HK-2 (cell line): ENCODE data around the gene INAVA.

Experiments
- DNase-seq: peaks from one replicate; pipeline ENCODE4 v3.0.0-alpha.2; 2018; ENCODE audit not compliant: unreplicated experiment

INAVA gene

GRCh38 chr1:200894712-200895442 lies at the start of gene INAVA:
Gene INAVA (plus strand): TSS chr1:200894900. CDS start chr1:200898401, 3,501 bp downstream.
- DNase-seq: peak; percentile 57

- no peak for DNase-seq
Measured at GRCh38 chr1:200845360-200845759, 49.3 kb upstream of the INAVA start.

GRCh38 chr1:200846398-200846797 lies 48.3 kb upstream of the INAVA start:
- no peak for DNase-seq

- no peak for DNase-seq
Measured at GRCh38 chr1:200849430-200849829, 45.3 kb upstream of the INAVA start.

- no peak for DNase-seq
Measured at GRCh38 chr1:200850554-200850953, 44.1 kb upstream of the INAVA start.

- no peak for DNase-seq
Measured at GRCh38 chr1:200856716-200857357, 37.9 kb upstream of the INAVA start.

GRCh38 chr1:200857804-200858203 lies 36.9 kb upstream of the INAVA start:
- no peak for DNase-seq

GRCh38 chr1:200861937-200862647 lies 32.6 kb upstream of the INAVA start:
- DNase-seq: no peak

- DNase-seq: no peak
Measured at GRCh38 chr1:200862713-200863415, 31.8 kb upstream of the INAVA start.

- DNase-seq: no peak
Measured at GRCh38 chr1:200866116-200866515, 28.6 kb upstream of the INAVA start.

- no peak for DNase-seq
Measured at GRCh38 chr1:200866521-200866920, 28.2 kb upstream of the INAVA start.

- DNase-seq: no peak
Measured at GRCh38 chr1:200867018-200867811, 27.5 kb upstream of the INAVA start.

GRCh38 chr1:200869376-200869752 lies 25.3 kb upstream of the INAVA start:
- no peak for DNase-seq

GRCh38 chr1:200869753-200870391 lies 24.8 kb upstream of the INAVA start:
- DNase-seq: no peak

- DNase-seq: no peak
Measured at GRCh38 chr1:200872446-200873115, 22.1 kb upstream of the INAVA start, which contains the start of gene GPR25. Gene GPR25 (plus strand): TSS chr1:200872981. CDS start chr1:200873038, 57 bp downstream.

- no peak for DNase-seq
Measured at GRCh38 chr1:200873116-200873670, 21.5 kb upstream of the INAVA start.

- no peak for DNase-seq
Measured at GRCh38 chr1:200873671-200874397, 20.9 kb upstream of the INAVA start.

GRCh38 chr1:200874694-200875093 lies 20.0 kb upstream of the INAVA start:
- DNase-seq: no peak

- no peak for DNase-seq
Measured at GRCh38 chr1:200875416-200875815, 19.3 kb upstream of the INAVA start.
